ENCODE results near the gene DAB1.

Gene DAB1

GRCh38 chr1:56970280-56970679 is 453.6 kb downstream of the DAB1 start:
- no peaks in the 10 kb centered on the region for H3K36me3 Mint-ChIP-seq
- no peak overlapping the region for H3K27ac Mint-ChIP-seq
- H3K27me3 Mint-ChIP-seq = no peaks in the 10 kb centered on the region
- no peak overlapping the region for H3K4me3 Mint-ChIP-seq
- H3K9me3 Mint-ChIP-seq (ENCODE audit: low read depth) = peaks cover 3% of the 10 kb centered on the region
- H3K4me1 Mint-ChIP-seq (ENCODE audit: low read depth) = no peaks in the 10 kb centered on the region

- H3K27ac Mint-ChIP-seq = no peak overlapping the region
- H3K4me1 Mint-ChIP-seq (ENCODE audit: low read depth) = no peaks in the 10 kb centered on the region
- H3K36me3 Mint-ChIP-seq = no peaks in the 10 kb centered on the region
- no peaks in the 10 kb centered on the region for H3K27me3 Mint-ChIP-seq
- no peak overlapping the region for H3K4me3 Mint-ChIP-seq
- peaks cover 3% of the 10 kb centered on the region for H3K9me3 Mint-ChIP-seq (ENCODE audit: low read depth)
Observed at GRCh38 chr1:56968878-56969495, 454.9 kb downstream of the DAB1 start.

DNA sequence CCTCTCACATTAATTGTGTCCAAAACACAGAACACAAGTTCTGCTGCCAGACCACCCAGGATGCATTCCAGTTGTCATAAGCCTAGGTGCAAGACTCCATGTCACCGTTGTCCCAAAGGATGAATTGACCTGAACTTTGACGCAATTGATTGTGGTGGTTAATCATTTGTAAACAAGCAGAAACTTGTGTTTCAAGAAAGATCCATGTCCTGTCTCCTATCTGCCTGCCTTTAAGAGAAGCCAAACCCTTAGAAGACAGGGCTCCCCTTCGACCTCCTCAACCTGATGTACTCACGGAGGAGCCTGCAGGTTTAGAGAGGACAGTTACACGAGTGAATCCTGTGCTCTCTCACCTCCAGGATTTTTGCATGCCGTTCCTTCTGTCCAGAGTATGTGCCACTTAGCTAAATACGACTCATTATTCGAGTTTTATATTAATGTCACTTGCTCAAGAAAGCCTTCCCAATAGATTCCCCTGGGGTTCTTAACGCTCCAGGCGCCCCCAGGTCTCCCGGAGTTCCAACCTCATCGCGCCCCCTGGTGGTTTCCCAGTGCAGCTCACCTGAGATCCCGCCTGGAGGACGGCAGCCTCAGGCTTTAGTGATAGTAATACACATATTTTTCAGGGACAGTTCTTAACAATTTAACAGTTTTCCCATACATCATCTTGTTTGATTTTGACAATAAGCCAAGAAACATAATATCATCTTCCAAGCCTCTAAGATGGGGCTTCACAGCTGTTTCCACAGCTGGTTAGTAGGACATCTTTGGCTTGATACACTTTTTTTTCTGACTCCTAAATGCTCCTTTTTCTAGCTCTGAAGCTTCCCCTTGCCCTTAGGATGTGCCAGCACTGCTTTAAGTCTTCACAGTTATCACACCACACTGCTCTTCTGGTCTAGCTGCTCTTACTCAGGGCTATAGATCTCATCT is 455.7 kb downstream of the DAB1 start:
- Mint-ChIP-seq H3K27ac (no peak overlapping the region), H3K4me3 (no peak overlapping the region), H3K9me3 (ENCODE audit: low read depth) (peaks cover 3% of the 10 kb centered on the region), H3K4me1 (ENCODE audit: low read depth) (no peaks in the 10 kb centered on the region), H3K27me3 (no peaks in the 10 kb centered on the region), H3K36me3 (no peaks in the 10 kb centered on the region)

GRCh38 chr1:56967355-56967754 is 456.5 kb downstream of the DAB1 start:
- no peak overlapping the region for H3K27ac Mint-ChIP-seq

GRCh38 chr1:56966698-56966999 is 457.2 kb downstream of the DAB1 start:
- H3K27ac Mint-ChIP-seq = no peak overlapping the region
- no peaks in the 10 kb centered on the region for H3K4me1 Mint-ChIP-seq (ENCODE audit: low read depth)
- H3K4me3 Mint-ChIP-seq = no peak overlapping the region
- H3K36me3 Mint-ChIP-seq = no peaks in the 10 kb centered on the region
- peaks cover 3% of the 10 kb centered on the region for H3K9me3 Mint-ChIP-seq (ENCODE audit: low read depth)
- no peaks in the 10 kb centered on the region for H3K27me3 Mint-ChIP-seq

More at GRCh38 chr1:56967355-56967754, 456.5 kb downstream of the DAB1 start:
- no peak overlapping the region for H3K4me3 Mint-ChIP-seq
- H3K9me3 Mint-ChIP-seq (ENCODE audit: low read depth) = peaks cover 3% of the 10 kb centered on the region
- H3K36me3 Mint-ChIP-seq = no peaks in the 10 kb centered on the region
- no peaks in the 10 kb centered on the region for H3K4me1 Mint-ChIP-seq (ENCODE audit: low read depth)
- H3K27me3 Mint-ChIP-seq = no peaks in the 10 kb centered on the region

- no peaks in the 10 kb centered on the region for H3K27me3 Mint-ChIP-seq
- no peaks in the 10 kb centered on the region for H3K4me1 Mint-ChIP-seq (ENCODE audit: low read depth)
- no peaks in the 10 kb centered on the region for H3K36me3 Mint-ChIP-seq
- no peak within 1 kb of the TSS for H3K4me3 Mint-ChIP-seq
- H3K9me3 Mint-ChIP-seq (ENCODE audit: low read depth) = peaks cover 3% of the 10 kb centered on the region
- no peak within 1 kb of the TSS for H3K27ac Mint-ChIP-seq
Observed at GRCh38 chr1:56965916-56966697, 457.8 kb downstream of the DAB1 start, which contains the start of gene C8B. Gene C8B, minus strand, starts transcription at chr1:56966015. Its CDS starts 67 bp downstream, at chr1:56965948.

GRCh38 chr1:56965191-56965590 is 458.7 kb downstream of the DAB1 start:
- no peaks in the 10 kb centered on the region for H3K4me1 Mint-ChIP-seq (ENCODE audit: low read depth)
- H3K27me3 Mint-ChIP-seq = no peaks in the 10 kb centered on the region
- no peaks in the 10 kb centered on the region for H3K36me3 Mint-ChIP-seq
- no peak overlapping the region for H3K27ac Mint-ChIP-seq
- no peak overlapping the region for H3K4me3 Mint-ChIP-seq
- peaks cover 3% of the 10 kb centered on the region for H3K9me3 Mint-ChIP-seq (ENCODE audit: low read depth)

DNA sequence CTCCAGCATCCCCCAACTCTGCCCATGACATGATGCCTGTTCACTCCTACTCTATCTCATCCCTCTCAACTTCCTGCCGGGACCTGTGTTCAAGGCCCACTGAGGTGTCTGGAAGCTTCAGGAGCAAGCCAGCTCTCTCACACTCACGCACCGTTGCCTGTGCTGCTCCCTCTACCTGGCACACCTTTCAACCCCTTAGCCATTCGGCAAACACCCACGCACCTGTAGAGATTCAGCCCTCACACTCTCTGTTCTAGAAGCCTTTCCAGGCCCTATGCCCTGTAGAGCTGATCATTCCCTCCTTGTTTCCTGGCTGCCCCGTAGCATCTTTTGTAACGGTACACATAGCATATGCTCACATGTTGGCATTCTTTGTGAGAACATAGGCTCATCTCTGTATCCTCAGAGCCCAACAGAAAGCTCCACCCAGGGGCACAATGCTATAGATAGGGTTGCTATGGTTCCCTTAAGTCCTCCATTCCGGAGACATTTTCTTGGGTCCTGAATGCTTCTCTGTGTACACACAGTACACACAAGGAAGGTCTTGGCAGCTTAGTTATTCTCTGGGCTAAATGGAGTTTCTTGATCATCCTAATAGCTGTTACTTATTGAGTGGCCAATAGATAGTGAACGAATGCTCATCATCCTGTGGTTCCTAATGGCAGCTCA is 459.4 kb downstream of the DAB1 start:
- H3K27me3 Mint-ChIP-seq = no peaks in the 10 kb centered on the region

GRCh38 chr1:56963667-56964066 is 460.2 kb downstream of the DAB1 start:
- H3K27me3 Mint-ChIP-seq = no peaks in the 10 kb centered on the region
- H3K4me1 Mint-ChIP-seq (ENCODE audit: low read depth) = no peaks in the 10 kb centered on the region
- H3K36me3 Mint-ChIP-seq = no peaks in the 10 kb centered on the region
- peaks cover 2% of the 10 kb centered on the region for H3K9me3 Mint-ChIP-seq (ENCODE audit: low read depth)
- H3K27ac Mint-ChIP-seq = no peak overlapping the region
- no peak overlapping the region for H3K4me3 Mint-ChIP-seq

More for the DNA sequence above, 459.4 kb downstream of the DAB1 start:
- Mint-ChIP-seq H3K36me3 (no peaks in the 10 kb centered on the region), H3K4me3 (no peak overlapping the region), H3K27ac (no peak overlapping the region), H3K9me3 (ENCODE audit: low read depth) (peaks cover 3% of the 10 kb centered on the region), H3K4me1 (ENCODE audit: low read depth) (no peaks in the 10 kb centered on the region)

GRCh38 chr1:56961426-56961825 is 462.4 kb downstream of the DAB1 start:
- H3K27ac Mint-ChIP-seq = no peak overlapping the region
- no peak overlapping the region for H3K4me3 Mint-ChIP-seq
- H3K36me3 Mint-ChIP-seq = no peaks in the 10 kb centered on the region
- H3K4me1 Mint-ChIP-seq (ENCODE audit: low read depth) = no peaks in the 10 kb centered on the region
- peaks cover 5% of the 10 kb centered on the region for H3K27me3 Mint-ChIP-seq
- H3K9me3 Mint-ChIP-seq (ENCODE audit: low read depth) = no peaks in the 10 kb centered on the region

DNA sequence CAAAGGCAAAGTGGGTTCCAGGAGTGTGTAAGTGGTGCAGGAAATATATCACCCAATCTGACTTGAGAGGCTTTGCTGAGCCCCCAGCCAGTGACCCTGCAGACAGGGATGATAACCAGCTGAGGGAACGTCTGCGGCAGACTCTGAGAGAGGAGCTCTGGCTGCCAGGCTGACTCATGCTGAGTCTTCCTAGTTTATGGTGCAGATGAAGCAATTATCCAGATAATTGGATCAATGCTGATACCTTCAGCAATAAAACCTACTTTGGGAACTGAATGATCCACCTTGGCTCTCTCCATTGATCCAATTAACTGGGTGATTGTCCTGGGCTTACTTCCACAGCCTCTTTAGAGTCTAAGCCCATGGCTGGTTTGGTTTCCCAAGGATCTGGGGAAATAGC is 465.3 kb downstream of the DAB1 start:
- peaks cover 5% of the 10 kb centered on the region for H3K27me3 Mint-ChIP-seq
- no peak overlapping the region for H3K4me3 Mint-ChIP-seq
- no peaks in the 10 kb centered on the region for H3K9me3 Mint-ChIP-seq (ENCODE audit: low read depth)
- no peaks in the 10 kb centered on the region for H3K4me1 Mint-ChIP-seq (ENCODE audit: low read depth)
- H3K27ac Mint-ChIP-seq = no peak overlapping the region
- H3K36me3 Mint-ChIP-seq = no peaks in the 10 kb centered on the region

GRCh38 chr1:56957931-56958330 is 465.9 kb downstream of the DAB1 start:
- Mint-ChIP-seq H3K27me3 (peaks cover 5% of the 10 kb centered on the region), H3K36me3 (no peaks in the 10 kb centered on the region)

DNA sequence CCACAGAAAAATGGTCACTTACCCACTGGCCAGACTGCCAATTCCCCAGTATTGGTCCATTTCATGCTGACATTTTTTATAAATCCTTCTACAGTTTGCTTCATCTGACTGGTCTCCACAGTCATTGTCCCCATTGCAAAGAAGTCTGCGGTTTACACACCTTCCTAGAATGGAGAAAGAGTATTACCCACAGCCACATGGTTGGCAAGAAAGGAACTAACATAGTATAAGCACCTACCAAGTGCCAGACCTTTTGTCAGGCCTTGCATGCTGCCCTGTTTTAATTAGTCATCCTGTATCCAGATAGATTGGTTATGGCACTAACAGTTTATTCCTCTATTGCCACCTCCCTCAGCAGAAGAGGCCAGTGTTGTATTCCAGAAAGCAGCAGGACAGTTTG is 469.2 kb downstream of the DAB1 start:
- no peak overlapping the region for H3K4me3 Mint-ChIP-seq
- H3K27me3 Mint-ChIP-seq = peaks cover 5% of the 10 kb centered on the region
- H3K36me3 Mint-ChIP-seq = no peaks in the 10 kb centered on the region
- H3K27ac Mint-ChIP-seq = no peak overlapping the region
- no peaks in the 10 kb centered on the region for H3K4me1 Mint-ChIP-seq (ENCODE audit: low read depth)
- no peaks in the 10 kb centered on the region for H3K9me3 Mint-ChIP-seq (ENCODE audit: low read depth)

More at GRCh38 chr1:56957931-56958330, 465.9 kb downstream of the DAB1 start:
- Mint-ChIP-seq H3K9me3 (ENCODE audit: low read depth) (no peaks in the 10 kb centered on the region), H3K4me1 (ENCODE audit: low read depth) (no peaks in the 10 kb centered on the region), H3K4me3 (no peak overlapping the region), H3K27ac (no peak overlapping the region)

GRCh38 chr1:56953386-56953785 is 470.5 kb downstream of the DAB1 start:
- Mint-ChIP-seq H3K36me3 (no peaks in the 10 kb centered on the region), H3K4me1 (ENCODE audit: low read depth) (no peaks in the 10 kb centered on the region), H3K27ac (no peak overlapping the region), H3K9me3 (ENCODE audit: low read depth) (no peaks in the 10 kb centered on the region), H3K4me3 (no peak overlapping the region), H3K27me3 (peaks cover 5% of the 10 kb centered on the region)

Measured in activated naive CD8-positive, alpha-beta T cell (primary cell).